CD14-positive monocyte (primary cell): ENCODE results near the gene SPR. TPM values are rescaled to one million over a fixed set of nuclear protein-coding genes. Genes with fewer than 3 reads are reported as not detected.

Experiments
- DNase-seq, 3 donors: peaks; one replicate each; pipeline ENCODE4 v3.0.0-alpha.2; 2011 to 2022
- H2AFZ ChIP-seq: 2 replicates; pipeline ENCODE4 v1.6.0; 2012; ENCODE audit warnings: mild to moderate bottlenecking, low read depth, low read length, inconsistent platforms; ENCODE audit not compliant: insufficient read depth, poor library complexity, severe bottlenecking
- H3K27ac ChIP-seq, 2 donors: 1 replicate in 1 of 2; 2 replicates in 1 of 2; pipeline ENCODE4 v1.5.1; 2012 to 2013; ENCODE audit warnings: low read length in 2 of 2, control low read depth in 1 of 2, inconsistent platforms in 1 of 2, low read depth in 1 of 2, mild to moderate bottlenecking in 1 of 2
- H3K27me3 ChIP-seq, 2 donors: one replicate each; pipeline versions ENCODE4 v1.6.0 to v1.6.1; 2011 to 2013; ENCODE audit warnings: low read length in 2 of 2; ENCODE audit not compliant: control insufficient read depth in 2 of 2, insufficient read depth in 2 of 2
- H3K36me3 ChIP-seq, 2 donors: replicated peaks in 1 of 2; 1 replicate in 1 of 2; 2 replicates in 1 of 2; pipeline versions ENCODE4 v1.5.1 to v1.6.1; 2012 to 2013; ENCODE audit warnings: low read length in 2 of 2, control low read depth in 1 of 2, inconsistent platforms in 1 of 2, mild to moderate bottlenecking in 1 of 2; ENCODE audit not compliant: insufficient read depth in 2 of 2, control insufficient read depth in 1 of 2
- H3K4me1 ChIP-seq, 2 donors: 1 replicate in 1 of 2; 2 replicates in 1 of 2; pipeline versions ENCODE4 v1.5.1 to v1.6.1; 2012 to 2013; ENCODE audit warnings: low read length in 2 of 2, control low read depth in 1 of 2, inconsistent platforms in 1 of 2, mild to moderate bottlenecking in 1 of 2, moderate library complexity in 1 of 2; ENCODE audit not compliant: insufficient read depth in 2 of 2, control insufficient read depth in 1 of 2
- H3K4me2 ChIP-seq: replicated peaks from 2 replicates; pipeline ENCODE3; 2012; ENCODE audit warnings: low read length, moderate library complexity, mild to moderate bottlenecking; ENCODE audit not compliant: poor library complexity, severe bottlenecking; ENCODE audit errors: extremely low read depth
- H3K4me3 ChIP-seq, 3 experiments: fragments of 200-600 bp in 1 of 3; sonication (generic) in 1 of 3; replicated peaks in 1 of 3; 1 replicate in 2 of 3; 2 replicates in 1 of 3; pipeline ENCODE4 v1.5.1; 2011 to 2013; ENCODE audit warnings: low read length in 3 of 3, mild to moderate bottlenecking in 3 of 3, control low read depth in 2 of 3, low read depth in 2 of 3, inconsistent platforms in 1 of 3, moderate library complexity in 1 of 3
- H3K79me2 ChIP-seq: 2 replicates; pipeline ENCODE4 v1.6.0; 2012; ENCODE audit warnings: mild to moderate bottlenecking, control low read depth, inconsistent platforms, low read length, moderate library complexity; ENCODE audit not compliant: insufficient read depth
- H3K9ac ChIP-seq: 2 replicates; pipeline ENCODE4 v1.6.0; 2017; ENCODE audit warnings: low read length, mild to moderate bottlenecking; ENCODE audit not compliant: insufficient read depth, poor library complexity, severe bottlenecking
- H3K9me3 ChIP-seq, 2 donors: replicated peaks in 1 of 2; 1 replicate in 1 of 2; 2 replicates in 1 of 2; pipeline versions ENCODE4 v1.5.1 to v1.6.1; 2012 to 2013; ENCODE audit warnings: low read length in 2 of 2, control low read depth in 1 of 2; ENCODE audit not compliant: control insufficient read depth in 1 of 2, insufficient read depth in 1 of 2
- H4K20me1 ChIP-seq: 2 replicates; pipeline ENCODE4 v1.6.0; 2012; ENCODE audit warnings: mild to moderate bottlenecking, low read length, control low read depth, moderate library complexity; ENCODE audit not compliant: insufficient read depth
- H3K27ac Mint-ChIP-seq, 7 donors: one replicate each; pipeline ENCODE4 v1.8.0; 2020; ENCODE audit warnings: mild to moderate bottlenecking in 7 of 7, mixed read lengths in 7 of 7, moderate library complexity in 6 of 7, inconsistent platforms in 2 of 7
- H3K27me3 Mint-ChIP-seq, 3 donors: one replicate each; pipeline ENCODE4 v1.8.0; 2021 to 2022; ENCODE audit warnings: low read depth in 3 of 3, mild to moderate bottlenecking in 3 of 3, mixed read lengths in 3 of 3, moderate library complexity in 3 of 3, inconsistent platforms in 1 of 3
- H3K36me3 Mint-ChIP-seq, 2 donors: one replicate each; pipeline ENCODE4 v1.8.0; 2020; ENCODE audit warnings: mixed read lengths in 2 of 2, inconsistent platforms in 1 of 2, mild to moderate bottlenecking in 1 of 2
- H3K4me1 Mint-ChIP-seq: one replicate; pipeline ENCODE4 v1.8.0; 2020; ENCODE audit warnings: mild to moderate bottlenecking, mixed read lengths
- H3K4me3 Mint-ChIP-seq, 2 donors: one replicate each; pipeline ENCODE4 v1.8.0; 2020; ENCODE audit warnings: mild to moderate bottlenecking in 2 of 2, mixed read lengths in 2 of 2, moderate library complexity in 1 of 2
- H3K9me3 Mint-ChIP-seq, 7 donors: one replicate each; pipeline ENCODE4 v1.8.0; 2020 to 2022; ENCODE audit warnings: mixed read lengths in 7 of 7, mild to moderate bottlenecking in 6 of 7, moderate library complexity in 6 of 7, inconsistent platforms in 2 of 7
- WGBS: methylation state at CpG from one replicate; pipeline ENCODE4 v1.1.5; 2013; ENCODE audit warnings: missing lambda C conversion rate; ENCODE audit not compliant: insufficient coverage; 5-methylcytosine and 5-hydroxymethylcytosine counted together
- intact Hi-C, 2 donors: fragments of 100-400 bp; cut with micrococcal nuclease; formaldehyde crosslinking; loops; one replicate each; pipeline versions ENCODE4 v1.15.0 to v1.15.1; 2023
- polyA plus RNA-seq, 3 donors: library from polyadenylated mRNA; depleted of rRNA in 1 of 3; unstranded in 2 of 3; stranded (reverse) in 1 of 3; fragments of 300-500 nt in 2 of 3; fragments of >200 nt in 1 of 3; fragmentation: Illumina TruSeq in 2 of 3; gene quantifications; 1 replicate in 2 of 3; 2 replicates in 1 of 3; pipeline ENCODE4 v1.2.3, GENCODE V29; 2012 to 2021
- TF ChIP-seq, protein P1 (sequence below): fragments of 200-600 bp; IDR thresholded peaks from one replicate; pipeline ENCODE4 v1.8.0; 2022; ENCODE audit warnings: antibody characterized with exemption, mild to moderate bottlenecking

Gene SPR
- polyA plus RNA-seq, 3 donors: 2.9 to 12.5 (median 7.6) TPM

DNA sequence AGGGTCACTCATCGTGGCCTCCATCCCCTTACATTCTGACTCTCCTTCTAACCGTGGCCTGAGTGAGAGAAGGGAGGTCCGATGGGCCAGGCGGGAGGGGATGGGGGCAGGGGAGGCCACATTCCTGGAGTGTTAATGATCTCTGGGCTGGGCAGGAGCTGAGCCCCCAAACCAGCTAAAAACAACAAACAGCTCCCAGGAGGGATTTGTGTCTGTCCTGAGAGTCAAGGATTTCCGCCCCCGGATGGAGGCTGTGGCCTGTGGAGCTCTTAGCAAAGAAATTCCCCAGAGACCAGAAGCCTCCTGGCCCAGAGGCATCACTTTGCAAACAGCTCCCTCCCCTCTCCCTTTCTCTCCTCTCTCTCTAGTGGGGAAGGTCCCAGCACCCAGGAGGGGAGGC lies 53.6 kb downstream of the SPR start:
- Histone ChIP-seq H3K4me3 (no peak overlapping the region), H3K4me1 (peaks cover 10 to 14% of the 10 kb centered on the region in 2 donors), H3K27ac (no peak overlapping the region), H3K4me2 (no peak overlapping the region), H3K79me2 (no peaks in the 10 kb centered on the region), H3K9ac (no peak overlapping the region), H3K27me3 (no peaks in the 10 kb centered on the region), H3K9me3 (no peaks in the 10 kb centered on the region), H2AFZ (no peak overlapping the region), H4K20me1 (no peaks in the 10 kb centered on the region), H3K36me3 (peaks cover 26 to 35% of the 10 kb centered on the region in 2 donors)
- Mint-ChIP-seq H3K4me1 (peaks cover 14% of the 10 kb centered on the region), H3K9me3 (no peaks in the 10 kb centered on the region), H3K27ac (peak overlapping the region in 1 of 7 donors; percentile 85), H3K27me3 (peaks cover 5 to 9% (median 6%) of the 10 kb centered on the region in 3 donors), H3K36me3 (peaks cover 45 to 62% of the 10 kb centered on the region in 2 donors), H3K4me3 (no peak overlapping the region)
- intact Hi-C loops: no loop called here
- DNase-seq: no peak
- TF ChIP-seq, protein P1, sequence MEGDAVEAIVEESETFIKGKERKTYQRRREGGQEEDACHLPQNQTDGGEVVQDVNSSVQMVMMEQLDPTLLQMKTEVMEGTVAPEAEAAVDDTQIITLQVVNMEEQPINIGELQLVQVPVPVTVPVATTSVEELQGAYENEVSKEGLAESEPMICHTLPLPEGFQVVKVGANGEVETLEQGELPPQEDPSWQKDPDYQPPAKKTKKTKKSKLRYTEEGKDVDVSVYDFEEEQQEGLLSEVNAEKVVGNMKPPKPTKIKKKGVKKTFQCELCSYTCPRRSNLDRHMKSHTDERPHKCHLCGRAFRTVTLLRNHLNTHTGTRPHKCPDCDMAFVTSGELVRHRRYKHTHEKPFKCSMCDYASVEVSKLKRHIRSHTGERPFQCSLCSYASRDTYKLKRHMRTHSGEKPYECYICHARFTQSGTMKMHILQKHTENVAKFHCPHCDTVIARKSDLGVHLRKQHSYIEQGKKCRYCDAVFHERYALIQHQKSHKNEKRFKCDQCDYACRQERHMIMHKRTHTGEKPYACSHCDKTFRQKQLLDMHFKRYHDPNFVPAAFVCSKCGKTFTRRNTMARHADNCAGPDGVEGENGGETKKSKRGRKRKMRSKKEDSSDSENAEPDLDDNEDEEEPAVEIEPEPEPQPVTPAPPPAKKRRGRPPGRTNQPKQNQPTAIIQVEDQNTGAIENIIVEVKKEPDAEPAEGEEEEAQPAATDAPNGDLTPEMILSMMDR: no peak
- 90% methylated on average over 2 of the region's 6 CpGs for WGBS

Other genes starting within 250 kb of the SPR start
- 1 to 10 TPM; 1.8 to 2.8 (median 2.1) TPM for gene EXOC6B, start 61.4 kb upstream of the SPR start, polyA plus RNA-seq
- not detected for gene EMX1, start 30.1 kb downstream of the SPR start, polyA plus RNA-seq
- gene SFXN5, start 184.3 kb downstream of the SPR start, polyA plus RNA-seq: 10 to 100 TPM in 1 of 3 donors, 1 to 10 TPM in 2; 5.9 to 28.6 (median 9.5) TPM
- gene RAB11FIP5, start 225.5 kb downstream of the SPR start, polyA plus RNA-seq: under 1 TPM; 0.57 to 0.93 (median 0.61) TPM